SK-N-MC (cell line): ENCODE results near the gene C2CD3.
"Not testable (repeated sequence)": the region's sequence is repeated elsewhere in the genome, so short reads cannot be mapped to it uniquely, and the experiment has no call there.

Source experiments
- EZH2 ChIP-seq: fragments of 200-600 bp; sonication (generic); IDR thresholded peaks from one replicate; pipeline ENCODE4 v1.6.1; 2017; ENCODE audit warnings: antibody characterized with exemption
- FOXP2 ChIP-seq: optimal IDR thresholded peaks from 2 replicates; pipeline ENCODE3; 2011; ENCODE audit warnings: mild to moderate bottlenecking, moderate library complexity; ENCODE audit not compliant: insufficient read depth; ENCODE audit errors: extremely low read length, control extremely low read depth
- POLR2AphosphoS5 ChIP-seq: IDR thresholded peaks from 2 replicates; pipeline ENCODE4 v1.6.1; 2012; ENCODE audit warnings: mild to moderate bottlenecking, low read depth, low read length, borderline replicate concordance

DNA sequence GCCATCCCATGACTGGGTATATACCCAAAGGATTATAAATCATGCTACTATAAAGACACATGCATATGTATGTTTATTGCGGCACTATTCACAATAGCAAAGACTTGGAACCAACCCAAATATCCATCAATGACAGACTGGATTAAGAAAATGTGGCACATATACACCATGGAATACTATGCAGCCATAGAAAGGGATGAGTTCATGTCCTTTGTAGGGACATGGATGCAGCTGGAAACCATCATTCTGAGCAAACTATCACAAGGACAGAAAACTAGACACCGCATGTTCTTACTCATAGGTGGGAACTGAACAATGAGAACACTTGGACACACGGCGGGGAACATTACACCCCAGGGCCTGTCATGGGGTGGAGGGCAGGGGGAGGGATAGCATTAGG lies 86.9 kb downstream of the C2CD3 start:
- not testable (repeated sequence) for TF ChIP-seq FOXP2, EZH2, POLR2AphosphoS5
